Vagina (tissue), 2 donors: ENCODE measurements around the gene ADCY4.

Experiments used
- CTCF ChIP-seq, 3 experiments: fragments of 450-650 bp in 2 of 3; fragments of 200-600 bp in 1 of 3; sonication (generic) in 1 of 3; IDR thresholded peaks; one replicate each; pipeline ENCODE4 v1.5.1; 2017 to 2019; ENCODE audit warnings: antibody characterized with exemption in 3 of 3, mild to moderate bottlenecking in 2 of 3, moderate library complexity in 2 of 3
- POLR2A ChIP-seq, 2 donors: fragments of 450-650 bp; IDR thresholded peaks; one replicate each; pipeline ENCODE4 v1.6.1; 2017; ENCODE audit warnings: antibody characterized with exemption in 2 of 2, mild to moderate bottlenecking in 2 of 2, moderate library complexity in 2 of 2
- POLR2AphosphoS5 ChIP-seq, 2 donors: sonication (generic); formaldehyde crosslinking; IDR thresholded peaks; one replicate each; pipeline ENCODE4 v1.9.0; 2017; ENCODE audit warnings: antibody characterized with exemption in 2 of 2, mild to moderate bottlenecking in 2 of 2, low read depth in 1 of 2; ENCODE audit not compliant: insufficient read depth in 1 of 2

GRCh38 chr14:24331731-24332267, 3.1 kb downstream of the ADCY4 start:
- TF ChIP-seq POLR2A (IDR thresholded peaks at IDR 0.05): no peak
- TF ChIP-seq CTCF (IDR thresholded peaks at IDR 0.05): no peak
- no peak for TF ChIP-seq POLR2AphosphoS5 (IDR thresholded peaks at IDR 0.05; ENCODE audit: insufficient read depth in 1 of 2, low read depth in 1 of 2)
